ENCODE measurements around the gene ZEB2. TPM values are rescaled to one million over a fixed set of nuclear protein-coding genes. Genes with fewer than 3 reads are reported as not detected.
A peak's percentile ranks its signal among the peaks of the same experiment; 100 is the strongest.

Gene ZEB2
- total and polyA plus RNA-seq, 9 donors: 55.3 to 250 (median 174) TPM

- intact Hi-C loops (cut with DNase I): no loop called here
- Histone ChIP-seq H3K4me1 (ENCODE audit: insufficient read depth) (peaks cover under 1% of the 10 kb centered on the region), H3K36me3 (no peaks in the 10 kb centered on the region), H3K4me3 (no peak overlapping the region), H3K9me3 (no peaks in the 10 kb centered on the region), H3K27ac (no peak overlapping the region), H3K27me3 (no peaks in the 10 kb centered on the region)
- WGBS, 3 donors: 43 to 45% (median 45%) methylated on average over 3 of the region's 3 CpGs
- peak in 2 of 5 donors; percentile 23 to 53 for DNase-seq
- TF ChIP-seq EP300 (IDR thresholded peaks at IDR 0.05): no peak
- TF ChIP-seq, protein P1, sequence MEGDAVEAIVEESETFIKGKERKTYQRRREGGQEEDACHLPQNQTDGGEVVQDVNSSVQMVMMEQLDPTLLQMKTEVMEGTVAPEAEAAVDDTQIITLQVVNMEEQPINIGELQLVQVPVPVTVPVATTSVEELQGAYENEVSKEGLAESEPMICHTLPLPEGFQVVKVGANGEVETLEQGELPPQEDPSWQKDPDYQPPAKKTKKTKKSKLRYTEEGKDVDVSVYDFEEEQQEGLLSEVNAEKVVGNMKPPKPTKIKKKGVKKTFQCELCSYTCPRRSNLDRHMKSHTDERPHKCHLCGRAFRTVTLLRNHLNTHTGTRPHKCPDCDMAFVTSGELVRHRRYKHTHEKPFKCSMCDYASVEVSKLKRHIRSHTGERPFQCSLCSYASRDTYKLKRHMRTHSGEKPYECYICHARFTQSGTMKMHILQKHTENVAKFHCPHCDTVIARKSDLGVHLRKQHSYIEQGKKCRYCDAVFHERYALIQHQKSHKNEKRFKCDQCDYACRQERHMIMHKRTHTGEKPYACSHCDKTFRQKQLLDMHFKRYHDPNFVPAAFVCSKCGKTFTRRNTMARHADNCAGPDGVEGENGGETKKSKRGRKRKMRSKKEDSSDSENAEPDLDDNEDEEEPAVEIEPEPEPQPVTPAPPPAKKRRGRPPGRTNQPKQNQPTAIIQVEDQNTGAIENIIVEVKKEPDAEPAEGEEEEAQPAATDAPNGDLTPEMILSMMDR (IDR thresholded peaks at IDR 0.05): no peak
- no peak for TF ChIP-seq POLR2A (IDR thresholded peaks at IDR 0.05)
Measured at GRCh38 chr2:144354953-144355352, 165.0 kb downstream of the ZEB2 start.

DNA sequence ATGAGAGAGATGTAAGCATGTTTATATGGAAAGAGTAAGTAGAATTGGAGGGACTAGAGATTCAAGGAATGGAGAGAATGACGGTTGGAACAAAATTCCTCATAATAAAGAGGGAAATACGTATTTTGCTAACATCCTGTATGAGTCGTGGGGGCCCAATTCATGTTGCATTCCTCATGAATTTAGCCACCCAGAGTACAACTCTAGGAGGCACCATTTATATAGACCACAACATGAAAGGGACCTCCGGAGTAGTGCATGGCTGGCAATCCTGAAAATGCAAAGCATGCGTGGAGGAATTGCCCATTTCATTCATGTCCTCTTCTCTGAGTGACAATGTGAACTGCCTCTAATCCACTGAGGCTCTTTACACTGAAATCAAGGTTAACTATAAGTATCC lies 168.2 kb downstream of the ZEB2 start:
- DNase-seq: no peak
- H3K36me3 ChIP-seq: no peaks in the 10 kb centered on the region
- 94 to 95% (median 95%) methylated on average over 5 of the region's 5 CpGs for WGBS, 3 donors
- intact Hi-C loops (cut with DNase I): no loop called here
- peaks cover 7% of the 10 kb centered on the region for H3K4me1 ChIP-seq (ENCODE audit: insufficient read depth)
- no peak overlapping the region for H3K27ac ChIP-seq
- H3K9me3 ChIP-seq: no peaks in the 10 kb centered on the region
- TF ChIP-seq, protein P1 (IDR thresholded peaks at IDR 0.05): no peak
- TF ChIP-seq EP300 (IDR thresholded peaks at IDR 0.05) (no peak), POLR2A (IDR thresholded peaks at IDR 0.05) (no peak)
- no peaks in the 10 kb centered on the region for H3K27me3 ChIP-seq
- no peak overlapping the region for H3K4me3 ChIP-seq

- TF ChIP-seq, protein P1 (IDR thresholded peaks at IDR 0.05): no peak
- TF ChIP-seq EP300 (IDR thresholded peaks at IDR 0.05) (no peak), POLR2A (IDR thresholded peaks at IDR 0.05) (no peak)
- no peaks in the 10 kb centered on the region for H3K27me3 ChIP-seq
- H3K4me3 ChIP-seq: no peak overlapping the region
- H3K9me3 ChIP-seq: no peaks in the 10 kb centered on the region
- peaks cover 7% of the 10 kb centered on the region for H3K4me1 ChIP-seq (ENCODE audit: insufficient read depth)
- peak overlapping the region in 1 of 2 donors; percentile 1 for H3K27ac ChIP-seq
- peak in 3 of 5 donors; percentile 37 to 45 (median 41) for DNase-seq
- WGBS, 3 donors: 21 to 27% (median 23%) methylated on average over 7 of the region's 7 CpGs
- intact Hi-C loops (cut with DNase I): no loop called here
- no peaks in the 10 kb centered on the region for H3K36me3 ChIP-seq
Measured at GRCh38 chr2:144350151-144350802, 169.6 kb downstream of the ZEB2 start.

DNA sequence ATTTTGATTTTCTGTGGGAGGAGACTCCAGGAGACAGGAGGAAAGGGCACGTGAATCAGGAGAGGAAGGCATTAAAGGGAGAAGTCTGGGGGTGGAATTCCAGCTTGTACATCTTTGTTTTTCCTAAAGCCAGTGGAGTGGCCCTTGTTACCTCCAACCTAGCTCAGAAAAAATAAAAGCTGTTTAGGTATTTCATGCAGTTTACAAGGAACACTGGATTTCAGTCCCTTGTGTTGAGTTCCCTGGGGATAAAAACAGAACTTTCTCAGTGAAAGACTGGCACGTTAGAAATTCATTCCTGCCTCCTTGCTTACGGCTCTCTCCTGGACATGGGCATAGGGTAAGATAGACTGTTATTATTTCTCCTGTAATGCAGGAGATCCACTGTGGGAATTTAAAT lies 170.2 kb downstream of the ZEB2 start:
- Histone ChIP-seq H3K4me1 (ENCODE audit: insufficient read depth) (peaks cover 7% of the 10 kb centered on the region), H3K9me3 (no peaks in the 10 kb centered on the region), H3K4me3 (no peak overlapping the region), H3K27me3 (no peaks in the 10 kb centered on the region), H3K36me3 (no peaks in the 10 kb centered on the region), H3K27ac (peak overlapping the region in 1 of 2 donors; percentile 16)
- no peak for DNase-seq
- 40 to 48% (median 44%) methylated on average over 3 of the region's 3 CpGs for WGBS, 3 donors
- TF ChIP-seq, protein P1 (IDR thresholded peaks at IDR 0.05): no peak
- TF ChIP-seq EP300 (IDR thresholded peaks at IDR 0.05) (no peak), POLR2A (IDR thresholded peaks at IDR 0.05) (no peak)
- intact Hi-C loops (cut with DNase I): no loop called here

All from ovary (tissue), 9 donors.